ENCODE measurements around the gene PAX7.

Gene PAX7

GRCh38 chr1:18653367-18653766 is 22.7 kb downstream of the PAX7 start:
- peak; percentile 43 to 73 (median 70) for DNase-seq
- CTCF ChIA-PET: interaction anchor here (0.9 kb wide), 1 partner anchor 19 kb away, joined by 3 read pairs; no protein-coding TSS in a partner anchor

GRCh38 chr1:18653916-18654315 is 23.3 kb downstream of the PAX7 start:
- Histone ChIP-seq H3K27ac (ENCODE audit: insufficient read depth in 1 of 2, low read depth in 1 of 2, low read length in 2 of 2, poor library complexity in 1 of 2, severe bottlenecking in 2 of 2) (no peak overlapping the region), H3K9me3 (ENCODE audit: control extremely low read depth in 1 of 5, control insufficient read depth in 4 of 5, insufficient read depth in 2 of 5, low read depth in 1 of 5, low read length in 4 of 5) (no peaks in the 10 kb centered on the region), H3K4me3 (ENCODE audit: control insufficient read depth in 1 of 7, extremely low read depth in 1 of 7, insufficient read depth in 4 of 7, low read depth in 2 of 7, low read length in 6 of 7) (no peak overlapping the region), H3K4me1 (ENCODE audit: control extremely low read depth in 1 of 4, control insufficient read depth in 4 of 4, insufficient read depth in 4 of 4, low read length in 3 of 4) (peaks cover 0 to 11% (median 4%) of the 10 kb centered on the region in 4 experiments), H3K27me3 (replicated peaks in 2 of 5; ENCODE audit: control insufficient read depth in 4 of 5, insufficient read depth in 5 of 5, low read length in 4 of 5) (peaks cover 6 to 99% (median 58%) of the 10 kb centered on the region in 5 experiments), H3K36me3 (ENCODE audit: control insufficient read depth in 4 of 4, insufficient read depth in 4 of 4, low read length in 3 of 4) (no peaks in the 10 kb centered on the region)
- POLR2A ChIA-PET: no interaction called here
- no peak for DNase-seq
- CTCF ChIA-PET: no interaction called here
- 15% methylated on average over 10 of the region's 13 CpGs for WGBS (ENCODE audit: insufficient coverage)

More at GRCh38 chr1:18653367-18653766, 22.7 kb downstream of the PAX7 start:
- Histone ChIP-seq H3K4me3 (ENCODE audit: control insufficient read depth in 1 of 7, extremely low read depth in 1 of 7, insufficient read depth in 4 of 7, low read depth in 2 of 7, low read length in 6 of 7) (no peak overlapping the region), H3K27ac (ENCODE audit: insufficient read depth in 1 of 2, low read depth in 1 of 2, low read length in 2 of 2, poor library complexity in 1 of 2, severe bottlenecking in 2 of 2) (no peak overlapping the region), H3K9me3 (ENCODE audit: control extremely low read depth in 1 of 5, control insufficient read depth in 4 of 5, insufficient read depth in 2 of 5, low read depth in 1 of 5, low read length in 4 of 5) (no peaks in the 10 kb centered on the region), H3K27me3 (replicated peaks in 2 of 5; ENCODE audit: control insufficient read depth in 4 of 5, insufficient read depth in 5 of 5, low read length in 4 of 5) (peaks cover 6 to 99% (median 63%) of the 10 kb centered on the region in 5 experiments), H3K4me1 (ENCODE audit: control extremely low read depth in 1 of 4, control insufficient read depth in 4 of 4, insufficient read depth in 4 of 4, low read length in 3 of 4) (peaks cover 0 to 11% (median 4%) of the 10 kb centered on the region in 4 experiments), H3K36me3 (ENCODE audit: control insufficient read depth in 4 of 4, insufficient read depth in 4 of 4, low read length in 3 of 4) (no peaks in the 10 kb centered on the region)
- POLR2A ChIA-PET: no interaction called here
- 10% methylated on average over 7 of the region's 8 CpGs for WGBS (ENCODE audit: insufficient coverage)

- no peak for DNase-seq
- H3K9me3 ChIP-seq (ENCODE audit: control extremely low read depth in 1 of 5, control insufficient read depth in 4 of 5, insufficient read depth in 2 of 5, low read depth in 1 of 5, low read length in 4 of 5): no peaks in the 10 kb centered on the region
- no peak overlapping the region for H3K4me3 ChIP-seq (ENCODE audit: control insufficient read depth in 1 of 7, extremely low read depth in 1 of 7, insufficient read depth in 4 of 7, low read depth in 2 of 7, low read length in 6 of 7)
- CTCF ChIA-PET: no interaction called here
- H3K27ac ChIP-seq (ENCODE audit: insufficient read depth in 1 of 2, low read depth in 1 of 2, low read length in 2 of 2, poor library complexity in 1 of 2, severe bottlenecking in 2 of 2): no peak overlapping the region
- POLR2A ChIA-PET: no interaction called here
- H3K4me1 ChIP-seq (ENCODE audit: control extremely low read depth in 1 of 4, control insufficient read depth in 4 of 4, insufficient read depth in 4 of 4, low read length in 3 of 4): peaks cover 0 to 11% (median 4%) of the 10 kb centered on the region in 4 experiments
- WGBS (ENCODE audit: insufficient coverage): 100% methylated on average over 4 of the region's 5 CpGs
- peaks cover 6 to 99% (median 59%) of the 10 kb centered on the region in 5 experiments for H3K27me3 ChIP-seq (replicated peaks in 2 of 5; ENCODE audit: control insufficient read depth in 4 of 5, insufficient read depth in 5 of 5, low read length in 4 of 5)
- no peaks in the 10 kb centered on the region for H3K36me3 ChIP-seq (ENCODE audit: control insufficient read depth in 4 of 4, insufficient read depth in 4 of 4, low read length in 3 of 4)
Observed at GRCh38 chr1:18654599-18654998, 24.0 kb downstream of the PAX7 start.

GRCh38 chr1:18657506-18658201 is 27.0 kb downstream of the PAX7 start:
- ChIA-PET CTCF (no interaction called here), POLR2A (no interaction called here)

GRCh38 chr1:18658831-18659230 is 28.2 kb downstream of the PAX7 start:
- POLR2A ChIA-PET: no interaction called here
- Histone ChIP-seq H3K27me3 (replicated peaks in 2 of 5; ENCODE audit: control insufficient read depth in 4 of 5, insufficient read depth in 5 of 5, low read length in 4 of 5) (peaks cover 0 to 99% (median 36%) of the 10 kb centered on the region in 5 experiments), H3K9me3 (ENCODE audit: control extremely low read depth in 1 of 5, control insufficient read depth in 4 of 5, insufficient read depth in 2 of 5, low read depth in 1 of 5, low read length in 4 of 5) (no peaks in the 10 kb centered on the region), H3K36me3 (ENCODE audit: control insufficient read depth in 4 of 4, insufficient read depth in 4 of 4, low read length in 3 of 4) (no peaks in the 10 kb centered on the region), H3K4me3 (ENCODE audit: control insufficient read depth in 1 of 7, extremely low read depth in 1 of 7, insufficient read depth in 4 of 7, low read depth in 2 of 7, low read length in 6 of 7) (no peak overlapping the region), H3K27ac (ENCODE audit: insufficient read depth in 1 of 2, low read depth in 1 of 2, low read length in 2 of 2, poor library complexity in 1 of 2, severe bottlenecking in 2 of 2) (no peak overlapping the region), H3K4me1 (ENCODE audit: control extremely low read depth in 1 of 4, control insufficient read depth in 4 of 4, insufficient read depth in 4 of 4, low read length in 3 of 4) (peaks cover 0 to under 1% (median under 1%) of the 10 kb centered on the region in 4 experiments)
- CTCF ChIA-PET: no interaction called here
- 100% methylated on average over 1 of the region's 1 CpG for WGBS (ENCODE audit: insufficient coverage)
- no peak for DNase-seq

More at GRCh38 chr1:18657506-18658201, 27.0 kb downstream of the PAX7 start:
- Histone ChIP-seq H3K27ac (ENCODE audit: insufficient read depth in 1 of 2, low read depth in 1 of 2, low read length in 2 of 2, poor library complexity in 1 of 2, severe bottlenecking in 2 of 2) (no peak overlapping the region), H3K36me3 (ENCODE audit: control insufficient read depth in 4 of 4, insufficient read depth in 4 of 4, low read length in 3 of 4) (no peaks in the 10 kb centered on the region), H3K4me3 (ENCODE audit: control insufficient read depth in 1 of 7, extremely low read depth in 1 of 7, insufficient read depth in 4 of 7, low read depth in 2 of 7, low read length in 6 of 7) (no peak overlapping the region), H3K9me3 (ENCODE audit: control extremely low read depth in 1 of 5, control insufficient read depth in 4 of 5, insufficient read depth in 2 of 5, low read depth in 1 of 5, low read length in 4 of 5) (no peaks in the 10 kb centered on the region), H3K4me1 (ENCODE audit: control extremely low read depth in 1 of 4, control insufficient read depth in 4 of 4, insufficient read depth in 4 of 4, low read length in 3 of 4) (peaks cover 0 to 11% (median 4%) of the 10 kb centered on the region in 4 experiments), H3K27me3 (replicated peaks in 2 of 5; ENCODE audit: control insufficient read depth in 4 of 5, insufficient read depth in 5 of 5, low read length in 4 of 5) (peaks cover 0 to 100% (median 42%) of the 10 kb centered on the region in 5 experiments)
- 23% methylated on average over 11 of the region's 17 CpGs for WGBS (ENCODE audit: insufficient coverage)
- DNase-seq: no peak

DNA sequence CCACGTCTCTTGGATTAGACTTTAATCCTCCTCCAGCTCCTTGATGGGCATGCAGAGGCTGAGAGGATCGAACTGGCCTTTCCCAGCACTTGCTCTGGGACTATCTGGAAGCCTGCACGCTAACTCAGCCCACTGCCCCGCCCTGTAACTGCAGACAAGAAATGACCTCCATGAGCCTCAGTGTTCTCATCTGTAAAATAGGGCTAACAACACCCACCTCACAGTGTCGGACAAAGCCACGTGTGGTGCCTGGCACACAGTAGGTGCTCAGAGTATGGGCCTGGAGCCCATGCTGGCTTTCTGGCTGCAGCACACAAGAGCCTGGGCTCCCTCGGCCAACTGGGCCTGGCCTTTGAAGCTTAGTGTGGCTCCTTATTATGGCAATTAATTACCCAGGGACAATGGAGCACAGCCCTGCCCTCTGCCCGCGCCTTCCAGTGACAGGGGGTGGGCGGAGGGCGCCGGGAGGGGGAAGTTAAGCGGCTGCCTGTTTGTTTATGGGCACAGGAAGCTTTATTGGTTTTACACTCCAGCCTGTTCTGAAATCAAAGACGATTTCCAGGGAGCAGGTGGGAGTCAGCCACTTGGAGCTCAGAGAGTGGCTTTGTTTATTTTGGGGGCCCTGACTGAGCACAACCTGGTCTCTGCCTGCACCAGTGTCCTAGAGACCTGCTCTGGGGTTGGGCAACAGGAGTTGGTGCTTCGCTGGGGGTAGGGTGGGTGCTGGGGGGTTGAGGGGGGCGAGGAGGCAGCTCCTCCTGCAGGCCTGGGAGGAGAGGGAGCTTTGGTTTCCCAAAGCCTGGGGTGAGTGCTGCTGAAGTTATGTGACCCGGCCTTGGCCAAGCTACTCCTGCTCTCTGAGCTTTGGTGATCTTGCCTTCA is 31.0 kb downstream of the PAX7 start:
- DNase-seq: no peak
- ChIA-PET POLR2A (no interaction called here), CTCF (no interaction called here)
- H3K36me3 ChIP-seq (ENCODE audit: control insufficient read depth in 4 of 4, insufficient read depth in 4 of 4, low read length in 3 of 4): no peaks in the 10 kb centered on the region
- no peaks in the 10 kb centered on the region for H3K4me1 ChIP-seq (ENCODE audit: control extremely low read depth in 1 of 4, control insufficient read depth in 4 of 4, insufficient read depth in 4 of 4, low read length in 3 of 4)
- WGBS (ENCODE audit: insufficient coverage): 50% methylated on average over 11 of the region's 17 CpGs
- no peak overlapping the region for H3K27ac ChIP-seq (ENCODE audit: insufficient read depth in 1 of 2, low read depth in 1 of 2, low read length in 2 of 2, poor library complexity in 1 of 2, severe bottlenecking in 2 of 2)
- H3K27me3 ChIP-seq (replicated peaks in 2 of 5; ENCODE audit: control insufficient read depth in 4 of 5, insufficient read depth in 5 of 5, low read length in 4 of 5): peaks cover 0 to 90% (median 23%) of the 10 kb centered on the region in 5 experiments
- H3K9me3 ChIP-seq (ENCODE audit: control extremely low read depth in 1 of 5, control insufficient read depth in 4 of 5, insufficient read depth in 2 of 5, low read depth in 1 of 5, low read length in 4 of 5): no peaks in the 10 kb centered on the region
- H3K4me3 ChIP-seq (ENCODE audit: control insufficient read depth in 1 of 7, extremely low read depth in 1 of 7, insufficient read depth in 4 of 7, low read depth in 2 of 7, low read length in 6 of 7): no peak overlapping the region

DNA sequence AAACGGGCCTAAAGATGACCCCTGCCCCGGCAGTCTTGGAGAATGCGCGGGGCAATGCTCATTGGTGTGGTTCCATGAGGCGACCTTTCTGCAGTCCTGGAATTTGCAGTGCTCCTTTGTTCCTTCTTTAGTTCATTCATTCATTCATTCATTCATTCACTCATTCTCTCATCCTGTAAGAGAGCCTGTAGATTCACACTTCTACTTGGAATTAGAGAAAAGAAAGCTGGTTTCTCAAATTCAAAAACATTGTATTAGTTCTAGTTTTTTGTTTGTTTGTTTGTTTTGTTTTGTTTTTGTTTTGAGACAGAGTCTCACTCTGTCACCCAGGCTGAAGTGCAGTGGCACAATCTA is 31.6 kb downstream of the PAX7 start:
- Histone ChIP-seq H3K9me3 (ENCODE audit: control extremely low read depth in 1 of 5, control insufficient read depth in 4 of 5, insufficient read depth in 2 of 5, low read depth in 1 of 5, low read length in 4 of 5) (no peaks in the 10 kb centered on the region), H3K4me3 (ENCODE audit: control insufficient read depth in 1 of 7, extremely low read depth in 1 of 7, insufficient read depth in 4 of 7, low read depth in 2 of 7, low read length in 6 of 7) (no peak overlapping the region), H3K36me3 (ENCODE audit: control insufficient read depth in 4 of 4, insufficient read depth in 4 of 4, low read length in 3 of 4) (no peaks in the 10 kb centered on the region), H3K27ac (ENCODE audit: insufficient read depth in 1 of 2, low read depth in 1 of 2, low read length in 2 of 2, poor library complexity in 1 of 2, severe bottlenecking in 2 of 2) (no peak overlapping the region), H3K27me3 (replicated peaks in 2 of 5; ENCODE audit: control insufficient read depth in 4 of 5, insufficient read depth in 5 of 5, low read length in 4 of 5) (peaks cover 0 to 90% (median 19%) of the 10 kb centered on the region in 5 experiments), H3K4me1 (ENCODE audit: control extremely low read depth in 1 of 4, control insufficient read depth in 4 of 4, insufficient read depth in 4 of 4, low read length in 3 of 4) (no peaks in the 10 kb centered on the region)
- ChIA-PET POLR2A (no interaction called here), CTCF (no interaction called here)
- DNase-seq: no peak
- WGBS (ENCODE audit: insufficient coverage): 68% methylated on average over 4 of the region's 5 CpGs

Measured in common myeloid progenitor, CD34-positive (primary cell).